GM12878 (cell line): ENCODE results near the gene MED13L. TPM values are rescaled to one million over a fixed set of nuclear protein-coding genes. Genes with fewer than 3 reads are reported as not detected.

Source experiments
- ATAC-seq: fragments of 200-7000 bp; cut with Tn5 transposase; 3 replicates; pipeline ENCODE4 v1.9.1; 2020; ENCODE audit warnings: mild to moderate bottlenecking, moderate library complexity
- BruUV-seq: library from RNA; stranded (reverse); fragments of 400-500 nt; replicated peaks from 2 replicates; lab custom pipeline; 2021; lab: Mats Ljungman, UMichigan
- CTCF ChIA-PET: fragments of 300-600 bp; sonication (Branson Sonifier 250); formaldehyde crosslinking; extraction: SDS; loops from one replicate; lab custom pipeline; 2021; ENCODE audit warnings: inconsistent platforms; lab: Yijun Ruan, JAX
- POLR2A ChIA-PET: fragments of 350-600 bp; formaldehyde crosslinking; extraction: SDS; loops from one replicate; lab custom pipeline; 2021; ENCODE audit warnings: inconsistent platforms; lab: Charles Lee
- RAD21 ChIA-PET: fragments of 300-600 bp; sonication (Branson Sonifier 250); formaldehyde crosslinking; loops from one replicate; lab custom pipeline; 2023; ENCODE audit warnings: antibody characterized with exemption; ENCODE audit not compliant: unreplicated experiment; lab: Charles Lee
- SMC1A ChIA-PET: fragments of 300-600 bp; sonication (Branson Sonifier 250); formaldehyde crosslinking; loops from one replicate; lab custom pipeline; 2023; ENCODE audit not compliant: unreplicated experiment, uncharacterized antibody; lab: Charles Lee
- DNase-seq: peaks from one replicate; pipeline ENCODE4 v3.0.0-alpha.2; 2011; ENCODE audit warnings: low read depth, low spot score
- FAIRE-seq: peaks from 3 replicates; lab custom pipeline; 2011; peaks lifted over from hg19 to GRCh38; lab: Jason Lieb, UNC
- H2AFZ ChIP-seq: 2 replicates; pipeline ENCODE4 v1.6.0; 2011; ENCODE audit warnings: low read depth, low read length, control low read depth; ENCODE audit not compliant: control insufficient read depth
- H3K27ac ChIP-seq: 2 replicates; pipeline ENCODE4 v1.5.1; 2011; ENCODE audit warnings: control low read depth; ENCODE audit not compliant: control insufficient read depth, insufficient read depth
- H3K27me3 ChIP-seq, 2 experiments: replicated peaks in 1 of 2; 2 replicates each; pipeline versions ENCODE4 v1.6.0 to v1.6.1; 2011; ENCODE audit warnings: low read length in 1 of 2; ENCODE audit not compliant: control insufficient read depth in 2 of 2, insufficient read depth in 2 of 2
- H3K36me3 ChIP-seq, 2 experiments: 2 replicates each; pipeline ENCODE4 v1.5.1; 2011; ENCODE audit warnings: low read length in 1 of 2; ENCODE audit not compliant: control insufficient read depth in 2 of 2, insufficient read depth in 2 of 2
- H3K4me1 ChIP-seq: 2 replicates; pipeline ENCODE4 v1.6.1; 2011; ENCODE audit warnings: mild to moderate bottlenecking, low read length, moderate library complexity, mixed read lengths; ENCODE audit not compliant: control insufficient read depth, insufficient read depth
- H3K4me2 ChIP-seq: 2 replicates; pipeline ENCODE4 v1.6.0; 2011; ENCODE audit warnings: control low read depth; ENCODE audit not compliant: control insufficient read depth, insufficient read depth
- H3K4me3 ChIP-seq: fragments of 200-600 bp; sonication (generic); 2 replicates; pipeline ENCODE4 v1.5.1; 2016
- H3K79me2 ChIP-seq: 2 replicates; pipeline ENCODE4 v1.6.0; 2011; ENCODE audit warnings: low read length; ENCODE audit not compliant: control insufficient read depth, insufficient read depth
- H3K9ac ChIP-seq: 2 replicates; pipeline ENCODE4 v1.8.0; 2011; ENCODE audit warnings: low read length, control low read depth, mixed read lengths; ENCODE audit not compliant: control insufficient read depth, insufficient read depth
- H3K9me3 ChIP-seq: replicated peaks from 3 replicates; pipeline ENCODE4 v1.5.1; 2011; ENCODE audit warnings: mild to moderate bottlenecking, low read length; ENCODE audit not compliant: control insufficient read depth, insufficient read depth
- H4K20me1 ChIP-seq: 2 replicates; pipeline ENCODE4 v1.6.0; 2011; ENCODE audit not compliant: control insufficient read depth, insufficient read depth
- SMC3 ChIP-seq: IDR thresholded peaks from 2 replicates; pipeline ENCODE4 v1.6.1; 2011; ENCODE audit warnings: low read length, improper control_type of control experiment, borderline replicate concordance
- ZBTB33 ChIP-seq: fragments of 450-650 bp; IDR thresholded peaks from 2 replicates; pipeline ENCODE4 v1.6.1; 2017; ENCODE audit warnings: mild to moderate bottlenecking
- ZNF592 ChIP-seq: fragments of 450-650 bp; IDR thresholded peaks from 2 replicates; pipeline ENCODE4 v1.6.1; 2017; ENCODE audit warnings: mild to moderate bottlenecking, moderate library complexity
- WGBS: methylation state at CpG from one replicate; pipeline ENCODE4 v1.1.6; 2016; ENCODE audit warnings: low lambda C conversion rate; ENCODE audit not compliant: insufficient replicate concordance, insufficient coverage; ENCODE audit errors: missing lambda C conversion rate; 5-methylcytosine and 5-hydroxymethylcytosine counted together
- in situ Hi-C: fragments of 300-500 bp; cut with MboI; formaldehyde crosslinking; loops from 9 replicates; pipeline ENCODE4 v1.14.3; 2018; ENCODE audit warnings: mixed read lengths
- intact Hi-C: fragments of 100-400 bp; cut with micrococcal nuclease; formaldehyde crosslinking; loops from one replicate; pipeline ENCODE4 v1.14.2; 2022; ENCODE audit not compliant: unreplicated experiment
- polyA plus RNA-seq, 11 experiments: library from polyadenylated mRNA; depleted of rRNA in 4 of 11; unstranded in 6 of 11; stranded (reverse) in 5 of 11; fragments of >200 nt; fragmentation: Nextera tagmentation in 4 of 11; fragmentation: Illumina TruSeq in 1 of 11; extraction: Ambion mirVana in 4 of 11; extraction: Trizol in 1 of 11; gene quantifications; 1 replicate in 1 of 11; 2 replicates in 10 of 11; pipeline versions ENCODE4 v1.2.1 to v1.2.3, GENCODE V29; 2011 to 2016; ENCODE audit warnings: inconsistent platforms in 2 of 11, missing spikeins in 2 of 11, low read depth in 1 of 11
- total RNA-seq, 4 experiments: library from RNA; depleted of rRNA in 3 of 4; stranded (reverse); fragments of >200 nt in 3 of 4; fragmentation: Illumina TruSeq in 1 of 4; extraction: Trizol in 1 of 4; gene quantifications; 2 replicates each; pipeline versions ENCODE4 v1.2.1 to v1.2.3, GENCODE V29; 2013 to 2021

The MED13L gene
- total and polyA plus RNA-seq, 10 of the 15 experiments (the other 5 are each of a cell fraction or from before 2014, with no cell fraction given) = 3.7 to 30.1 (median 9.1) TPM

GRCh38 chr12:116122628-116123027, 154.9 kb downstream of the MED13L start:
- WGBS = 83% methylated on average over 3 of the region's 3 CpGs
- RAD21 ChIA-PET = interaction anchor here (1.3 kb wide), 1 partner anchor 19 kb away, joined by 3 read pairs; no protein-coding TSS in a partner anchor
- in situ Hi-C loops (no loop called here), intact Hi-C loops (no loop called here)
- Histone ChIP-seq H3K9me3 (no peaks in the 10 kb centered on the region), H4K20me1 (no peaks in the 10 kb centered on the region; the same call in 1 of the 2 replicates), H3K79me2 (no peaks in the 10 kb centered on the region), H3K36me3 (no peaks in the 10 kb centered on the region), H3K4me2 (no peak overlapping the region), H2AFZ (no peak overlapping the region), H3K27ac (no peak overlapping the region), H3K9ac (no peak overlapping the region), H3K27me3 (no peaks in the 10 kb centered on the region), H3K4me1 (no peaks in the 10 kb centered on the region), H3K4me3 (no peak overlapping the region)
- POLR2A ChIA-PET = no interaction called here
- SMC1A ChIA-PET = interaction anchor here (1.6 kb wide), 1 partner anchor 22 kb away, joined by 4 read pairs; no protein-coding TSS in a partner anchor
- FAIRE-seq = no peak
- TF ChIP-seq ZNF592 (no peak), SMC3 (no peak), ZBTB33 (no peak)
- CTCF ChIA-PET = interaction anchor here (1.8 to 2.4 kb wide), 2 partner anchors 8 to 13 kb away, joined by 5 to 6 read pairs; no protein-coding TSS in a partner anchor
- no peak for DNase-seq
- no TSS peak for BruUV-seq
- ATAC-seq = no peak
